Hepatocyte (in vitro differentiated cells): ENCODE measurements around the gene THEM5. TPM values are rescaled to one million over a fixed set of nuclear protein-coding genes. Genes with fewer than 3 reads are reported as not detected.

Experiments
- DNase-seq: peaks from one replicate; pipeline ENCODE4 v3.0.0-alpha.2; 2016; ENCODE audit warnings: low spot score
- H2AFZ ChIP-seq: fragments of 200-600 bp; sonication (generic); 2 replicates; pipeline ENCODE4 v1.6.0; 2016; ENCODE audit warnings: antibody characterized with exemption, mild to moderate bottlenecking
- H3K27ac ChIP-seq: fragments of 200-600 bp; sonication (generic); 2 replicates; pipeline ENCODE4 v1.5.1; 2016; ENCODE audit warnings: mild to moderate bottlenecking
- H3K27me3 ChIP-seq: fragments of 200-600 bp; sonication (generic); 2 replicates; pipeline ENCODE4 v1.6.1; 2016
- H3K36me3 ChIP-seq: fragments of 200-600 bp; sonication (generic); replicated peaks from 2 replicates; pipeline ENCODE4 v1.5.1; 2016; ENCODE audit warnings: low read depth; ENCODE audit not compliant: insufficient read depth
- H3K4me1 ChIP-seq: fragments of 200-600 bp; sonication (generic); 2 replicates; pipeline ENCODE4 v1.5.1; 2016; ENCODE audit warnings: mild to moderate bottlenecking, moderate library complexity; ENCODE audit not compliant: insufficient read depth
- H3K4me2 ChIP-seq: fragments of 200-600 bp; sonication (generic); 2 replicates; pipeline ENCODE4 v1.6.0; 2016
- H3K4me3 ChIP-seq: fragments of 200-600 bp; sonication (generic); 2 replicates; pipeline ENCODE4 v1.5.1; 2016; ENCODE audit warnings: mild to moderate bottlenecking
- H3K79me2 ChIP-seq: fragments of 200-600 bp; sonication (generic); 2 replicates; pipeline ENCODE4 v1.6.0; 2017; ENCODE audit warnings: mild to moderate bottlenecking
- H3K9me2 ChIP-seq: fragments of 200-600 bp; sonication (generic); replicated peaks from 2 replicates; pipeline ENCODE4 v1.6.0; 2017; ENCODE audit warnings: mild to moderate bottlenecking; ENCODE audit not compliant: insufficient read depth
- H3K9me3 ChIP-seq: fragments of 200-600 bp; sonication (generic); 2 replicates; pipeline ENCODE4 v1.5.1; 2016; ENCODE audit warnings: low read depth, mild to moderate bottlenecking
- H4K20me1 ChIP-seq: fragments of 200-600 bp; sonication (generic); 2 replicates; pipeline ENCODE4 v1.6.0; 2016; ENCODE audit warnings: mild to moderate bottlenecking; ENCODE audit not compliant: insufficient read depth, poor library complexity, severe bottlenecking
- CTCF ChIP-seq: fragments of 200-600 bp; sonication (generic); IDR thresholded peaks from 2 replicates; pipeline ENCODE4 v1.5.1; 2016; ENCODE audit warnings: antibody characterized with exemption, mild to moderate bottlenecking; ENCODE audit not compliant: poor library complexity
- EZH2 ChIP-seq: fragments of 200-600 bp; sonication (generic); IDR thresholded peaks from 2 replicates; pipeline ENCODE4 v1.6.1; 2016; ENCODE audit warnings: antibody characterized with exemption, mild to moderate bottlenecking, borderline replicate concordance
- EZH2phosphoT487 ChIP-seq: fragments of 200-600 bp; sonication (generic); IDR thresholded peaks from one replicate; pipeline ENCODE4 v1.6.1; 2018; ENCODE audit warnings: antibody characterized with exemption, mild to moderate bottlenecking, low read depth, moderate library complexity; ENCODE audit not compliant: unreplicated experiment, severe bottlenecking
- WGBS: methylation state at CpG from one replicate; pipeline ENCODE4 v1.1.6; 2016; ENCODE audit warnings: low lambda C conversion rate; ENCODE audit errors: missing lambda C conversion rate; 5-methylcytosine and 5-hydroxymethylcytosine counted together
- polyA plus RNA-seq: library from polyadenylated mRNA; unstranded; fragments of >200 nt; fragmentation: Nextera tagmentation; extraction: Ambion mirVana; gene quantifications from 2 replicates; pipeline ENCODE4 v1.2.1, GENCODE V29; 2016
- total RNA-seq: library from RNA; depleted of rRNA; stranded (reverse); fragments of >200 nt; gene quantifications from 2 replicates; pipeline ENCODE4 v1.2.3, GENCODE V29; 2014

Gene THEM5
- total and polyA plus RNA-seq, 2 experiments from 2014 or later: 0.21 TPM; not detected in 1

DNA sequence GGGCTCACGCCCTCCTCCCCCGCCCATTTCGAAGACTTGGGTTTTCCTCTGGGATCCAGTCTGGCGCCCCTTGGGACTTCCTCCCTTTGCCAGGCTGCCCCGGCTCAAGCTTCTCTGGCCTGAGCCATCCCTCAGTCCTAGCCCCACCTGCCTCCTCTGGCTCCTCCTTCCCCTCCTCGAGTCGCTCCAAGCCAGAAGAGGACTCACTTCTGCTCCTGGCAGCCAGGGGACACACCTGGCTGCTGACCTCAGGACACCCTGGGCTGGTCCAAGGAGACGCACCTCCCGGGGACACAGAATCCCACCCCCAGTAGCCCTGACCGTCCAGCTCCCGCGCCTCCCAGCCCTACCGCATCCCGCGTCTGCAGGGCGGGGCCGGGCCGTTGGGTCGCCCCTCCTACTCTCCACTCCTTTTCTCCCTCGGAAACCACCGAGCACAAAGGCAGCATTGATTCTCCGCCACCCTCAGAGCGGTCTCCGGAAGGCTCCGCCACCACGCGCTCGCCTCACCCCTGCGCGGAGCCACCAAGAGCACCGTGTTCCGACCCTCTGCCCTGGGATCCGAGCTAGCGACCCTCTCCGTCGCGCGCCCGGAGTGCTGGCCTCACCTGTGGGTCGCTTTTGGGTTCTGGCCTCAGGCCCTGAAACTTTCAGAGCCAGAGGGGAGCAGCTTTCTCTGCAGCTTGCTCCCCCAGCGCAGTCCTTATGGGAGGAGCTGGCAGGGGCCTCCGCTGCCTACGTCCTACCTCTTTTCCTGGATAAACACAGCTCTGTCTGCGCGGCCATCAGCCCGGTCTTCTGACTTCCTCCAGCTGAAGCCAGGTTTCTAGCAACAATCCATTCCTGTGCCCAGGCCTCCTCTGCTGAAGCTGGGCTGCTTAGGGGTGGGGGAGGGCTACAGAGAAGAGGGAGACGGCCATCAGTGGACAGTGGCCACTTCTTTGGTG lies 13.8 kb downstream of the THEM5 start, which contains the start of gene C2CD4D:
C2CD4D (minus strand) TSS at position 364 of the 947 bp plus-strand sequence. CDS start 831 bp downstream, outside the sequence.
- DNase-seq: peak; percentile 82
- Histone ChIP-seq H3K4me3 (peak within 1 kb of the TSS; percentile 5), H3K4me2 (peak within 1 kb of the TSS; percentile 91), H3K36me3 (no peaks in the 10 kb centered on the region), H3K9me2 (no peaks in the 10 kb centered on the region), H3K27ac (peak within 1 kb of the TSS; percentile 94), H3K79me2 (no peaks in the 10 kb centered on the region), H3K4me1 (peaks cover 13% of the 10 kb centered on the region), H3K9me3 (no peaks in the 10 kb centered on the region), H2AFZ (peak within 1 kb of the TSS; percentile 66), H4K20me1 (no peaks in the 10 kb centered on the region), H3K27me3 (peaks cover 27% of the 10 kb centered on the region)
- 4% methylated on average over 45 of the region's 47 CpGs for WGBS
- no peak for TF ChIP-seq CTCF
- TF ChIP-seq EZH2: no peak
- no peak for TF ChIP-seq EZH2phosphoT487

GRCh38 chr1:151839082-151839412 lies 14.5 kb downstream of the THEM5 start:
- peak overlapping the region; percentile 91 for H3K4me2 ChIP-seq
- H3K27ac ChIP-seq: peak overlapping the region; percentile 94

DNA sequence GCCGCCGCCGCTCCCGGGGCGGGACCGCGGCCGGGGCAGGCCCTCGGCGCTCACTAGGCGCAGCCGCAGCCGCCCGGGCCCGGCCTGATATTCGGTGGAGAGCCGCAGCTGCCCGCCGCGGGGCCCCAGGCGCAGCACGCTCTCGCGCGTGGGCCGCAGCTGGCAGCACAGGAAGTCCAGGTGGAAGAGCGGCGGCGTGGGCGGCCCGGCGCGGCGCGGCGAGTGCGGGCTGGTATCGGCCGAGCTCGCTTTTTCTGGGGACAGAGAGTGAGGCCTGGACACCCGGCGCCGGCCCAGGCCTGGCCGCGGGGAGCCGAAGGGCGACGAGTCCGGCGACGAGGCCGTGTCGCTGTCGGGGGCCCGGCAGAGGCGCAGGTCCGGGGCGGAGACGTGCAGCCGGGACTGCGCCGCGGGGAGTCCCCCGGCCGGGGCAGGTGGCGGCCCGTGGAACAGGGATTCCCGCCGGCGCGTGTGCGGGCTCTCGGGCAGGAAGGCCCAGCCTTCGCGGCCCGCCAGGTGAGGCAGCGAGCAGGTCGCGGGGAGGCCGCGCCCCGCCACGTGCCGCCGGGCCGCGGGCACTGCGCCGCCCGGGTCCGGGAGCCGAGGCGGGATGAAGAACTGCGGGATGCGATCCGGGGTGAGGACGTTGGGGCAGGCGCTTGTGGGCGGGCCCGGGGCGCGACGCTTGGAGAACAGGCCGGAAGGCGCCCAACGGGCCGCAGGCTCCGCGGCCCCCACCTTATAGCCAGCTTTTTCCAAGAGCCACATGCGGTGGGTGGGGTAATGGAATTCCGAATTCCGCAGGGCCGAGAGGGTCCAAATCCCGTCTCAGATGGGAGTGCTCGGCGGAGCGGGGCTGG lies 15.1 kb downstream of the THEM5 start:
- WGBS: 2% methylated on average over 104 of the region's 117 CpGs
- Histone ChIP-seq H3K9me2 (no peaks in the 10 kb centered on the region), H3K9me3 (no peaks in the 10 kb centered on the region), H3K27me3 (peaks cover 27% of the 10 kb centered on the region), H2AFZ (peak overlapping the region; percentile 71), H3K27ac (no peak overlapping the region), H3K4me2 (peak overlapping the region; percentile 91), H3K36me3 (no peaks in the 10 kb centered on the region), H3K4me1 (peaks cover 13% of the 10 kb centered on the region), H3K79me2 (no peaks in the 10 kb centered on the region), H4K20me1 (no peaks in the 10 kb centered on the region), H3K4me3 (no peak overlapping the region)
- TF ChIP-seq EZH2phosphoT487 (peak; percentile 78), EZH2 (peak; percentile 51), CTCF (no peak)
- DNase-seq: peak; percentile 64

More at GRCh38 chr1:151839082-151839412, 14.5 kb downstream of the THEM5 start:
- H3K4me1 ChIP-seq: peaks cover 13% of the 10 kb centered on the region
- H3K9me2 ChIP-seq: no peaks in the 10 kb centered on the region
- 12% methylated on average over 16 of the region's 16 CpGs for WGBS
- peak overlapping the region; percentile 44 for H2AFZ ChIP-seq
- no peaks in the 10 kb centered on the region for H4K20me1 ChIP-seq
- no peaks in the 10 kb centered on the region for H3K79me2 ChIP-seq
- no peaks in the 10 kb centered on the region for H3K9me3 ChIP-seq
- H3K27me3 ChIP-seq: peaks cover 27% of the 10 kb centered on the region
- H3K36me3 ChIP-seq: no peaks in the 10 kb centered on the region
- peak; percentile 18 for TF ChIP-seq EZH2phosphoT487
- no peak for TF ChIP-seq EZH2
- H3K4me3 ChIP-seq: peak overlapping the region; percentile 5
- no peak for DNase-seq
